Stromal cell of bone marrow (primary cell): ENCODE measurements around the gene PSMA3.
"Not testable (repeated sequence)": the region's sequence is repeated elsewhere in the genome, so short reads cannot be mapped to it uniquely, and the experiment has no call there.

Source experiments
- DNase-seq: peaks from one replicate; pipeline ENCODE4 v3.0.0-alpha.2; 2012; ENCODE audit warnings: low read depth

The PSMA3 gene

DNA sequence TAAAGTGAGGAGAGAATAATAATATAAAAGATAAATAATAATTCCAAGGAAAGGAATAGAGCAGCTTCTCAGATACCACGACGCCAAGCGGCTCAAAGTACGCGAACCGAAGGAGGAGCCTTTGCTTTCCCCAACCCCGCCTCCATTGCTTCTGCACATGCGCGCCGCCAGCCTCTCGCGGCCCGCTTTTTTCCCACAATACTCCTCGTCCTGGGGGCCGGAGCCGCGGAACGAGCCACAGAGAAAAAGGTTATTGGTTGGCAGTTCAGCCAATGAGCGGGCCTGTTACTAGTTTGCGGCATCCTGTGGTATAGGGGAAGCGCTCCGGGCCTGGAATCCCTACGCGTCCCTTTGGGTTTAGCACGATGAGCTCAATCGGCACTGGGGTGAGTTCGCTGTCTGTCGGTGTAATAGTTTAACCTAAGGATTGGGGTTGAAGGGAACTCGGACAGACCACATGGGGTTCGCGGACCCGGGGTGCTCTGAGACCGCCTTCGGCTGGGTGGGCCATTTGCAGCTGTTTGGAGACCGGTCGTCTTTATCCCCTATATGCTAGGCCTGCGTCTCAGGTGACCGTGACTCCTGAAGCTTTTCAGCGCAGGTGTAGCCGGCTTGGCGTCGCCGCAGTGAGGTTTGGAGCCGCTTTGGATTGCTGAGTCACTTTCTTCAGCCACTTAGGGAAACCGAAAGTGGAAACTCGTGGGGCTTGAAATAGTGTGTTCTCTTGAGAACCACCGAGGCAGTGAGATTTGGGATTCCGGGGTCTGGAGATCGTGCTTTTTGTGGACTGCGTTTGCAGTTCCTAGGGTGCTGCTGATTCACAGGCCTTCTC, at the start of gene PSMA3:
Gene PSMA3, plus strand, starts transcription at position 288 of the 832 bp plus-strand sequence. Its CDS starts 78 bp downstream, at position 366.
- DNase-seq = peak; percentile 97

DNA sequence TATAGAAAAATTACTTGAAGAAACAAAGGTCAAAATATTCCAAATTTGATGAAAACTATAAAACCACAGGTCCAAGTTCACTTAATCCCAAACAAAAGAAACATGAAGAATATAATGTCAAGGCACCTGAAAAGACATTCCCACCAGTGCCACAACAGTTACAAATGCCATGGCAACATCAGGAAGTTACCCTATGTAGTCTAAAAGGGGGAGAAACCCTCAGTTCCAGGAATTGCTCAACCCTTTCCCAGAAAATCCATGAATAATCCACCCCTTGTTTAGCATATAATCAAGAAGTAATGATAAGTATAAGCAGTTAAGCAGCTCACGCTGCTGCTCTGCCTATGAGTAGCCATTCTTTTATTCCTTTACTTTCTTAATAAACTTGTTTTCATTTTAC, 48.4 kb upstream of the PSMA3 start:
- DNase-seq = no peak

DNA sequence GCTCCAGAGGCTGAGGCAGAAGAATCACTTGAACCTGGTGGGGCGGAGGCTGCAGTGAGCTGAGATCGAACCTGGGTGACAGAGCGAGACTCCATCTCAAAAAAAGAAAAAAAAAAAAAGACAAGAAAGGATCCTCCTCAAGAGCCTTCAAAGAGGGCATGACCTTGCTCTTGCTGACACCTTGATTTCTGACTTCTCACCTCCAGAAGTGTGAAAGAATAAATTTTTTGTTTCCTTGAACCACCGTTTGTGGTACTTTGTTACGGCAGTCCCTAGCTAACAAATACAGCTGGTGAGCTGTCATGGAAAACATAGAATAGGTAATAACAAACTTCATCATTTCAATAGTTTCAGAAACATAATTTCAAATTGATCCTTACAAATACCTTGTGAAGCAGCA, 46.6 kb upstream of the PSMA3 start:
- no peak for DNase-seq

DNA sequence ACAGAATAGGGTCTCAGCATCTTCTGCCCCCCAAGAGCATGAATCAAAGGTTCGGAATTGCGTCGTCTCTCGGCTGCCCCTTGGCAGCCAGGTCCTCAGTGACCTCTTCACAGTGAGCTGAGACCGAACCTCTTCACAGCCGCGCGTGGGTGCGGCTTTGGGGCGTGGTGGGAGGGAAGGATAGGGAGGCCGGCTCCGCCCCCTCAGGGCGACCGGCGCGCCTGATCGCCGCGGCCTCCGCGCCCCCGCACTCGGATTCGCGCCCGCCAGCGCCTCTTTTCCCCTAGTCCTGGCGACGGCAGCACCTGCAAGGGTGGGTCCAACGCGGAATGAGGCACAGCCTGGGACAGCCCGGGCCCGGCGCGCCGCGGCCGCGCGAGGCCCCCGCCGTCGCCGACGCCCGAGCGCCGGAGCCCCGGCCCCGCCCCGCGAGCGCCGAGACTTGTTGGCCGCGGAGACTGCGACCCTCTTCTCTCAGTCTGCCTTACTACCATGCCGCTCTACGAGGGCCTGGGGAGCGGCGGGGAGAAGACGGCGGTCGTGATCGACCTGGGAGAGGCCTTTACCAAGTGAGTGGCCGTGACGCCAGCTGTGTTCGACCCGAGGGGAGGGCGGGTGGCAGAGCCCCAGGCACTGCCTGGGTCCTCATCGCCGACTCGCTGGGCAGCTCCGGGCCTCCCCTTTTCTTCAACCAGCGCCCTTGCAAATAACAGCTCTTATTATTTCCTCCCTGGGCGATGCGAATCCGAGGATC, 44.7 kb upstream of the PSMA3 start, which contains the start of gene ACTR10:
Gene ACTR10, plus strand, starts transcription at position 424 of the 754 bp plus-strand sequence. Its CDS starts 69 bp downstream, at position 493.
- peak; percentile 56 for DNase-seq

DNA sequence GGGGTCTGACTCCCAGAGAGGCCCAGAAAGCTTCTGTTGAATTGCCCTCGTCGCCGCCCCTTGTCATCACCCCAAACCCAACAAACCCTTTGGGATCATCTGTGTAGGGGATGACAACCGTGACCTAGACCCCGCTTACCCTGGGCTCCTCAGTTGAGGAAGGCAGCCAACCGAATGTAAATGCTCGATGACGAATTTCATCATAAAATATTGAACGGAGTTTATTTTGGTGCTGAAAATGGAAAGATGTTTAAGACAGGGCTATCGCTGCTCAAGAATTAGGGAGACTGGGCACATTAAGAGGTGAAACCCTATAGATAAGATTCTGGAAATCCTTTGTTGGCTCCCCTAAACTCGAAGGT, 44.2 kb upstream of the PSMA3 start:
- no peak for DNase-seq

DNA sequence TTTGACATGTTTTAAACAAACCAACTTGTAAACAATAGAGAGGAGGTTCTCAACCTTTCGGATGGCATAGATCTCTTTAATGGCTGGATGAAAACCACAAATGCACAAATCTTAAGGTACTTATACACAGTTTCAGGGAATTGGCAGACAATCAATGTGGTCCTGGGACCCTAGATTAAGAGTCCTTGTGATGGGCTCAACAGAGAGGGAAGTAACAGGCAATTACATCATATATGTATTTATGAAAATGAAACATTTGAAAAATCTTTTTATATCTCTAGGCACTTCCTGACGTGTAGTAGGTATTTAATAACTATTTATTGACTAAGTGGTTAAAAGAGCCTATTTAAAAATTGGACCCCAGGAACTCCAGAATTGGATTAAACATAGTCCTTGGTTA, 43.8 kb upstream of the PSMA3 start:
- no peak for DNase-seq

DNA sequence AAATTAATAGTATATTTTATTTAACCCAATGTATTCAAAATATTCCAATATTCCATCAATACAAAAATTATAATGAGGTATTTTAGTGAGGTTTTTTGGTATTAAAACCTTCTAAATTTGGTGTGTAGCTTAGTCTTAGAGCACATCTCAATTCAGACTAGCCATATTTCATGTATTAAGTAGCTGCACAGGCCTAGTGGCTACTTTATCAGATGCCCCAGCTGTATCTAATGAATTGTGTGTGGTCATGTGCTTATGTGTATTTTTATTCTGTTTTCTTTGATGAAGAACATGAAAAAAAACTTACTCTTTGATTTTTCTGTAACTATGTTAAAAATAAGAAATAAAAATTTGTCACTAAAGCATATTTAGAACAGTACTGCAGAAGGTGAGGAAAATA, 31.5 kb upstream of the PSMA3 start:
- no peak for DNase-seq

DNA sequence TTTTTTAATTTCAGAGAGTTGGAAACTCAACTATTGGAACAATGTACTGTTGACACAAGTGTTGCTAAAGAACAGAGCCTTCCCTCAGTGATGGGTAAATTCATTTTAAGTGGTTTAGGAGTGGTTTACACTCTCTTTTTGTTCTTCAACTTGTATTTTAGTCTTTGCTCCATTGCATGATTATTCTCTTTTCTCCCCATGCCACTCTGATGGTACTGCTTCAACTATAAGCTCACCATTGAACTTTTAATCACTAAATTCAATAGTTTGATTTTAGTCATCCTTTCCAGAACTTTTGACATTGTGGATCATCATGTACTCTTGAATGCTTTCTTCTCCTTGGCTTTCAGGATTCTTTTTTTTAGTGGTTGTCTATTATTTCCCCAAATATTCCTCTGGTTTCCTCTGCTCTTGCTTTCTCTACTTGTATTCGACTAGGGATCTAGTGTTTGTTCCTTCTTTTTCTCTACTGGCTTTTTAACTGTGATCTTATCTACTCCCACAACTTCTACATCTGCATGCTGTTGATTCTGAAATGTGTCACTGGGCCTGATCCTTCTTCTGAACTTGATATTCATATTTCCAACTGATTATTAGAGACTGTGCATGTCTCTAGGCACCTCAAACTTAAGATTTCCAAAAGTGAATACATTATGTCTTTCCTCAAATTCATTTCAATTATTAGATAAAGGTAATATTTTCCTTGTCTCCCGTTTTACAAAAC, 29.3 kb upstream of the PSMA3 start:
- no peak for DNase-seq

DNA sequence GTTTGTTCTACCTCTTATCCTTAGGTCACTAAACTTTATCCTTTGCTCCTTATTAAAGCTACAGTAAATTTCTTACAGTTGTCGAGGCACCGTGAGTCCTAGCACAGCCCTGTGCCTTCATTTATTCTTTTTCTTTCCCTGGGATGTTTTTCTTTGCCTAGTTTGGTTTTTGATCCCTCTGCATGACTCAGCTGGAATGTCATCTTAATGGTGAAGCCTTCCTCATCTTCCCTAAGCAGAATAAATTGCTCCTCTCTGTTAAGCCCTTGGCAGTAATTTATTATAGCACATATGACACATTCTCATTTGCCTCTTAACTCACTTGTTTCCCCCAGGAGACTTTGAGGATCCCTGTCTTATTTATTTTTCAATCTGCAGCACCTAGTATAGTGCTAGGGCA, 28.1 kb upstream of the PSMA3 start:
- no peak for DNase-seq

DNA sequence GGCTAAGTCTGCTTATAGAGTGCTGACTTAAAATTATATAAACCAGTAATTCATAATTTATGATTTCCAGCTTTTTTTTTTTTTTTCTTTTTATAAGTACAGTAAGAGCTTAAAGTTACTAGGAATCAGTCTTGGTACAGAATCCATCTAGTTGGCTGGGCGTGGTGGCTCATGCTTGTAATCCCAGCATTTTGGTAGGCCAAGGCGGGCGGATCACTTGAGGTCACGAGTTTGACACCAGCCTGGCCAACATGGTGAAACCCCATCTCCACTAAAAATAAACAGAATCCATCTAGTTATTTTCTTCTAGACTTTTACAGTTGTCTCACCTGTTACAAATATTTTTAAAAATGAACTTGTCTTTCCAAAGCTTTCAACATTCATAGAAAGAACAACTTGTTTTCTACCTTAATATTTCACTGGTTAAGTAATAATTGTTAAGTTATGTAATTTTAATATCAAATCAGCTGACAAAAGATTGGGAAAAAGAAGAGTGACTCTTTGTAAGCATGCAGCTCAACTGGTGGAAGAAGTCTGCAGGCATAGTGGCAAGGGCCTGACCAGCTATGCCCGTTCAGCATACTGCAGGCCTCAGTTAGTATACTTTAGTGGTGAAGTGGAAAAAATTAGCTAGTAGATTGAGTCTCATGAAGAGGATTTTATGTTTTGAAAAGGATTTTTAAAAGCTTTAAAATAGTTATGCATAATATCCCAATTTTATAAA, 17.4 kb upstream of the PSMA3 start:
- no peak for DNase-seq

DNA sequence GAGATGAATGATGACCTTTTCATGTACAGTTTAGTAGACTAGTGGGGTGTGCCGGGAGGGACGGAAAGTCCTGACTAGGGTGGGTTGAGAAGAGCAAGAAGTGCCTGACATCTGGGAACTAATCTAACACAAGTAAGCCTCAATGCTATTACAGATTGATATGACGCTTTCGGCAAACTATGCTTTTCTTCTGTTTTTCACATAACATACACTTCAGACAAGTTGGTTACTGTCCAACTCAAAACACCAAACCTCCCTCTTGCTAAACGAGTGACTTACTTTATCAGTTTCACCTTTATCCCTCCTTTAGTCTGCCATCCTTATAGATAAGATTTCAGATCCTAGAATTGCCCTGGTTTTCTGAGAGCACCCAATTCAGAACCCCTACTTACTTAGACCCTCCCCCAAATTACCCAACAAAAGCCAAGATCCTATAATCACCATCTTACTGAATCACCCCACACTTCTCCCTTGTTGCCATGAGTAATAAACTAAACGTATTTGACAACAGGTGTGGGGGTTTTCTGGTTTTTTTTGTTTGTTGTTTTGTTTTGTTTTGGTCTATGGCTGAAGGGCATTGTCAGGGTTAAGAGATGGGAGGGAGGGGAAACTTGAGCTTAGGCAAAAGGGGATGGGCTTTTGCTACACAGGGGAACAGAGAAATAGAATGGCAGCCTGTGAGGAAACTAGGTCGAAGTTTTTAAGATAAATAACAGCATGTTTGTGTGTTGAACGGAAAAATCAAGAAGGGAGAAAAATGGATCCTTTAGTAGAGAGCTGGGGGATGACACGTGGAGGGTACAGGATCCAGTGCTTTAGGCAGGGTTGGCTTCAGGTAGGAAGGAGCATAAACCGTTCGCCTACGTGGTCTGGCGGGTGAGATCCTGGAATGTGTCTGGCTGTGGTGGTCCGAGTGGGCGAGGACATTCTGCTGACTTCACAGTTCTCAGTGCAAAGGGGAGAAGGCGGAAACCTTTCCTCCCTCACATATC, 6.1 kb upstream of the PSMA3 start:
- DNase-seq = no peak

DNA sequence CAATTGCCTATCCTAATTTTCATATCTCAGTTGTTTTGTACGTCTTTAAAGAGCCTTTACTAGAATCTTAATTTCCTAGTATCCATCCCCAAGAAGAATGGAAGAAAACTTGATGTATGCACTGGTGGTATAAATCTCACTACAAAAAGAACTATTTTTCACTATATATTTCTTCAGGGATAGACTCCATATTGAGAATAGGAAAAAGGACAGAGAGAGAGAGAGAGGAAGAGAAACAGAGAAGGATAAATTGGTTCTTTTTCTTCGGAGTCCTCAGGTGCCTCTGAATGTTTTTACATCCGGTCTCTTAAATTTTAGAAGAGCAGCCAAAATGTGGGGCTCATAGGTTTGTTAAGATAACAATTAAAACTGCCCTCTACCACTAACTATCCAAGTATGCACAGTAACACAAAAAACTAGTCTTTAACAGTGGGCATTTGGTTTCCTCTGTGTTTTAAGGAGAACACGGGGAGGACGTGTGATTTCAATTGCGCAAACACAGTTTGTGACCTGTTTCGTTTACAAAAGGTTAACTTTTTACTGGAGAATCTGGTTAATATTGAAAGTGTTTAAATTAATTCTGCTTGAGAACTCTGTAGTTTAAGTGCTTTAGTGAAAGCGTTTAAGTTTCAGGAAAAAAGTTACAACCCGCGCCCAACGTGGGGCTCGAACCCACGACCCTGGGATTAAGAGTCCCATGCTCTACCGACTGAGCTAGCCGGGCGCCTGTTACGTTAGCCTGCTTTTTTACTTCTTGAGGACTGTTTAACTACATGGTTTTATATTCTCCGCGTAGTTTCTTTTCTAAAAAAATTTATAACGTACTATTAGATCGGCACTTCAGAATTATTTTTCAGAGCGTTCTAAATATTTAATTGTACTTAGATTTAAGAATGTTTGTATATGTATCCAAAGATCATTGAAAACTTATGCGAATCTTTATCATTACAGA, 5.1 kb upstream of the PSMA3 start:
- peak; percentile 19 for DNase-seq

DNA sequence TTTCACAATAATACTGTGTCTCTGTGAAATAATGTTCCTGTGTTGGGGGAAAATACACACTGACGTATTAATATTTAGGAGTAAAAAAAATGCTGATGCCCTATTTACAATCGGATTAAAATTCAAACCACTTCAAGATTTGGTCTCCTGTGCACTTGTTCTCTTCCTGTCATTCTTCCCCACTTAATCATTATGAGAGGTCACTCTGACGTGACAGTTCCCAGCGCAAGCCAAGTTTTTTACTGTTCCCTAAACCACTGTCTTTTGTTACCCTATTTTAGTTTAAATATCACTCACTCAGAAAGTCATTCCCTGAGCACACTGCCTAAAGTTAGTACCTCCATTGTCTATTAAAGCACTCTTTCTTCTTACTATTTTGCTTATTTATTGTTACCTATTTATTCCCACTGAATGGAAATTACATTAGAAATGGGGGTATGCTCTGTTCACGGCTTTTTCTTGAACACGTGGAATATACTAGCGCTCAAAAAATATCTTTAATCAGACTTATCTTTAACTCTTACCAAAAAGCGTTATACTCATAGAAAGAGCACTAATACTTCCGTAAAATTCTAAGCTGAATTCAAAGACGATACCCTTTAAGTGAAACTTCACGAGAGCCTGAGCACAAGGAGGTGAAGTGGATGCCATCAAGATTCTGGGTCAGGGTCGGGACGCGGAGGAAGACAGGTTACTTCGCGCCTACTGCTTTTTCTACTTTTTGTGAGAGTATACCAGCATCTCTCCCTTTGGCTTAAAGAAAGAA, 670 bp upstream of the PSMA3 start:
- no peak for DNase-seq

DNA sequence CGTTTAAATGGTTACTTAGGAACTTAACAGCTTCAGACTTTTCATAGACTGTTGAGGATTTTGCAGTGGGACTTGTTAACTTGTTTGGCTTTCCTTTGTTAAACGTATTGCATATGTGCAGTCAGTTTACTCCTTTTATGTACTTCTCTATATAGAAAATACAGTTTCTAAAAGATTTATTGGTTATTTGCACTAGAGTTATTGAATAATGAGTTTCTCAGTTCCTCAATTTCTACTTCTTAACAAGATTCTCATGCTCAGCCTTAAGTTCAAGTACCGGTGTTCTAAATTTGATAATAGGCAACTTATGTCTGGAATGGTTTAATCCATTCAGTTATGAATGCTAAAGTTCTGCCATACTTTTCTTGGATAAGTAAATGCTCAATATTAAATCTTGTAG, 919 bp downstream of the PSMA3 start:
- DNase-seq = no peak

DNA sequence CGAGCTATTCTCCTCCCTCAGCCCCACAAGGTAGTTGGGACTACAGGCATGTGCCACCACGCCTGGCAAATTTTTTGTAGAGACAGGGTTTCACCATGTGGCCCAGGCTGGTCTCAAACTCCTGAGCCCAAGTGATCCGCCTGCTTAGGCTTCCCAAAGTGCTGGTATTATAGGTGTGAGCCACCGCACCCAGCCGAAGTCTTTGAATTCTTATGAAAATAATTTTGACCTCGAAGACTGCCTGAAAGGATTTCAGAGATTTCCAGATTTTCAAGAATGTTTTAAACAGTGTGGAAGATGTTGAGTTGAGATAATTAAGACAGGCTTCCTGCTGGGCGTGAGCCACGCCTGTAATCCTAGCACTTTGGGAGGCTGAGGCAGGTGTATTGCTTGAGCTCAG, 5.0 kb downstream of the PSMA3 start:
- no peak for DNase-seq

DNA sequence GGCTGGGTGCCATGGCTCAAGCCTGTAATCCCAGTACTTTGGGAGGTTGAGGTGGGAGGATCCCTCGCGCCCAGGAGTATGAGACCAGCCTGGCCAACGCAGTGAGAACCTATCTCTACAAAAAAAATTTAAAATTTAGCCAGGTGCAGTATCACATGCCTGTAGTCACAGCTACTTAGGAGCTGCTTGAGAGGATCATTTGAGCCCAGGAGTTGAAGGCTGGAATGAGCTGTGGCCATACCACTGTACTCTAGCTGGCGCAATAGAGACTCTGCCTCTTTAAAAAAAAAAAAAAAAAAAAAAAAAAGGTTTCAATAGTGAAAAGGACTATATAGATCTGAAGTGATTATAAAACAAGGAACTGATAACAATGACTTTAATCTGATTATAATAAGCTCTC, 13.5 kb downstream of the PSMA3 start:
- no peak for DNase-seq

DNA sequence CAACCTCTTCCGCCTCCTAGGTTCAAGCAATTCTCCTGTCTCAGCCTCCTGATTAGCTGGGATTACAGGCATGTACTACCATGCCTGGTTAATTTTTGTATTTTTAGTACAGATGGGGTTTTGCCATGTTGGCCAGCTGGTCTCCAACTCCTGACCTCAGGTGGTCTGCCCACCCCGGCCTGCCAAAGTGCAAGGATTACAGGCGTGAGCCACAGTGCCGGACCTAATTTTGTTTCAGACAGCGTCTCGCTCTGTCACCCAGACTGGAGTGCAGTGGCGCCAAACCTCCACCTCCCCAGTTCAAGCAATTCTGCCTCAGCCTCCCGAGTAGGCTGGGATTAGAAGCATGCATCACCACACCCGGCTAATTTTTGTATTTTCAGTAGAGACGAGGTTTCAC, 17.4 kb downstream of the PSMA3 start:
- DNase-seq = not testable (repeated sequence)

DNA sequence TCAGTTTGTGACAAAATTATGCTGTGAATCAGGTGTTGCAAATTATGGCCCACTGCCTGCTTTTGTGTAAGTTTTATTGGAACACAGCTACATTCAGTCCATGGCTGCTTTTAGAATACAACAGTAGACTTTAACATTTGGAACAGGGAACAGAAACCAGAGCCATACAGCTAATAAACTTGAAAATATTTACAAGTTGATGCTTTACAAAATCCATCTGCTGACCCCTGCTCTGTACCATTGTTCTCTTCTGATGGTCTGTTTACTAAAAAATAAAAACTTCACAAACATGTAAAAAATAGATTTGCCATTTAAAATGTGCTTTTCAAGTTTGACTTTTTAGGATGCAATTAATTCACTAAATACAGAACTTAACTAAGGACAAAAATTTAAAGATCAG, 20.8 kb downstream of the PSMA3 start:
- DNase-seq = no peak

DNA sequence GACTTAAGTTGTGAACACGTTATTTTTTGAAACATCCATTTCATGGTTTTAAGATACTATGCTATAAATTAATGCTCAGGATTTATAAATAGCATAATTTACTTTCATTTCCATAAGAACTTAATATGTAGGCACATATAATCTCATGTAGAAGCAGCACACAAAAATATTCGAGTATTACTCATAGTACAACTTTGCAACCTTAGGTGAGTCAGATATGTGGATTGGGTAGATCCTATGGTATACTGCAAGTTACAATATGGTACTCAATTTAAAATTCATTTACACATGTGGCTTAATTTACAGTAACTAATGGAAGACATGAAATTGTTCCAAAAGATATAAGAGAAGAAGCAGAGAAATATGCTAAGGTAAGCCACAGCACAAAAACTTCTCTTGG, 26.0 kb downstream of the PSMA3 start:
- no peak for DNase-seq
